ENCODE measurements around the gene SLC13A1.

SLC13A1 gene

GRCh38 chr7:123131556-123131955 is 68.2 kb downstream of the SLC13A1 start:
- no peak for TF ChIP-seq CTCF (conservative IDR thresholded peaks at IDR 0.05; ENCODE audit: low read depth, low read length)
- H3K4me3 ChIP-seq (ENCODE audit: low read depth, low read length): no peak overlapping the region
- DNase-seq (ENCODE audit: low read depth): no peak

- no peak overlapping the region for H3K4me3 ChIP-seq (ENCODE audit: low read depth, low read length)
- DNase-seq (ENCODE audit: low read depth): no peak
- no peak for TF ChIP-seq CTCF (conservative IDR thresholded peaks at IDR 0.05; ENCODE audit: low read depth, low read length)
These were observed 68.6 kb downstream of the SLC13A1 start for GRCh38 chr7:123131140-123131539.

GRCh38 chr7:123126691-123127090 is 73.1 kb downstream of the SLC13A1 start:
- H3K4me3 ChIP-seq (ENCODE audit: low read depth, low read length): no peak overlapping the region
- TF ChIP-seq CTCF (conservative IDR thresholded peaks at IDR 0.05; ENCODE audit: low read depth, low read length): no peak
- DNase-seq (ENCODE audit: low read depth): no peak

DNA sequence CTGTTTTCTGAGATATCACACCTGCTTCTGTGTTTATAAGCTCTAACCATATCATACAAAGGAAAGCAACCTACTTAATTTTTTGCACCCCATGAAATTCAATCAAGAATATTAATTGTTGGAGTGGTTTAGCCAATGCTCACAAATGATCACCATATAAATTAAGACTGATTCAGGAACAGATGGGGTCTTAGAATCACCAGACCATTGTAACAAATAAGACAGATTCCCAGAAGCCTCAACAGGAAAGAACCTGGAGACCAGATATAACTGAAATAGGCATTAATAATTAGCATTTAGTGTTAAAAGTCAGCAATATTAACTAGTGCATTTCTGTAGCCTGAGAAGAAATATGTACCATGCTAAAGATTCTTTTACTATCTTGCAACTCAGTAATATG is 73.6 kb downstream of the SLC13A1 start:
- no peak for TF ChIP-seq CTCF (conservative IDR thresholded peaks at IDR 0.05; ENCODE audit: low read depth, low read length)

GRCh38 chr7:123125231-123125630 is 74.5 kb downstream of the SLC13A1 start:
- TF ChIP-seq CTCF (conservative IDR thresholded peaks at IDR 0.05; ENCODE audit: low read depth, low read length): no peak
- DNase-seq (ENCODE audit: low read depth): no peak
- H3K4me3 ChIP-seq (ENCODE audit: low read depth, low read length): no peak overlapping the region

More for the DNA sequence above, 73.6 kb downstream of the SLC13A1 start:
- DNase-seq (ENCODE audit: low read depth): no peak
- H3K4me3 ChIP-seq (ENCODE audit: low read depth, low read length): no peak overlapping the region

DNA sequence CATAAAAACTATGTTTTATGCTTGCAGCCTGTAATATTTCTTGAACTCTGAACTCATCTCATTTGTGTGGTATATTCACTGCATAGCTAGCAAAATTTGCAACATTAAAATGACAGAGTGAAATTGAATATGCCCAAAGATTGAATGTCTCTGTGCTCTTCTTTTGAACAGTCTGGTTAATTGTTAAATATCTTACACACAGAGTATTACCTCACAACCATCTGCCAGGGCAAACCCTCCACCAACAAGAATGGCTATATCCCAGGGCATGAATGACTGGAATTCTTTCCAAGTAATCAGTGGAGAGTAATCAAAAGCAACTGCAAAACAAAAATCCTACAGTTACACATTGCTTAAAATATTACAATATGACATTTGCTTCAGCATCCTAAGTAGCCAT is 76.9 kb downstream of the SLC13A1 start:
- no peak for TF ChIP-seq CTCF (conservative IDR thresholded peaks at IDR 0.05; ENCODE audit: low read depth, low read length)

DNA sequence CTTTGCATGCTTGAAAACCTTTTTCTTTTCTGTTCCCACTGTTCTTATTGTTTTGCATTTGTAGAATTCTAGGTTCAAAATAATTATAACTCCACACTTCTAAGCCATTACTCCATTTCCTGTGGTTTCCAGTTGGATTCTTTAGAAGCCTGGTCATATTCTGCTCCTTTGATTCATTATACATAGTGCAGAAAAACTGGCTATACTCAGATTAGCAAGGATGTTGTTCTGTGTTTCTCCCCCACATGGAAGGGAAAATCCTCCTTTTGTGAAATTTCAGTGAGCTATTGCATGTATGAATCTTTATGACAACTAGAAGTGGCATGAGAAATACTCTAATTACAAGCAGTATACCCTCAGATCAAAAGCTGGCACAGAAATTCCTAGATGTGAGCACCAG is 79.5 kb downstream of the SLC13A1 start:
- TF ChIP-seq CTCF (conservative IDR thresholded peaks at IDR 0.05; ENCODE audit: low read depth, low read length): no peak
- peak; percentile 73 for DNase-seq (ENCODE audit: low read depth)
- no peak overlapping the region for H3K4me3 ChIP-seq (ENCODE audit: low read depth, low read length)

More for the DNA sequence above, 76.9 kb downstream of the SLC13A1 start:
- no peak for DNase-seq (ENCODE audit: low read depth)
- H3K4me3 ChIP-seq (ENCODE audit: low read depth, low read length): no peak overlapping the region

Data from choroid plexus epithelial cell (primary cell).